ENCODE results near the gene SLC23A3.

- TF ChIP-seq CTCF (IDR thresholded peaks at IDR 0.05; ENCODE audit: low read depth, low read length, missing input control) (no peak), REST (IDR thresholded peaks at IDR 0.05) (no peak), MAX (IDR thresholded peaks at IDR 0.05) (no peak), RAD21 (IDR thresholded peaks at IDR 0.05) (no peak), SP1 (IDR thresholded peaks at IDR 0.05) (peak; percentile 30), YY1 (IDR thresholded peaks at IDR 0.05) (no peak), ZBTB33 (IDR thresholded peaks at IDR 0.05) (no peak), FOXA2 (IDR thresholded peaks at IDR 0.05) (no peak), JUND (IDR thresholded peaks at IDR 0.05) (no peak), NR2F2 (IDR thresholded peaks at IDR 0.05) (no peak), TAF1 (conservative IDR thresholded peaks at IDR 0.05) (no peak)
- TF ChIP-seq, protein P1, sequence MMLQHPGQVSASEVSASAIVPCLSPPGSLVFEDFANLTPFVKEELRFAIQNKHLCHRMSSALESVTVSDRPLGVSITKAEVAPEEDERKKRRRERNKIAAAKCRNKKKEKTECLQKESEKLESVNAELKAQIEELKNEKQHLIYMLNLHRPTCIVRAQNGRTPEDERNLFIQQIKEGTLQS (IDR thresholded peaks at IDR 0.05): no peak
These were observed 38.3 kb upstream of the SLC23A3 start for GRCh38 chr2:219207884-219208740.
